A673 (cell line): ENCODE data around the gene PROSER3. TPM values are rescaled to one million over a fixed set of nuclear protein-coding genes. Genes with fewer than 3 reads are reported as not detected.

Experiments used
- BruUV-seq: library from RNA; stranded (reverse); fragments of 400-500 nt; replicated peaks from 2 replicates; lab custom pipeline; 2021; lab: Mats Ljungman, UMichigan
- CTCF ChIA-PET: fragments of 300-600 bp; sonication (Branson Sonifier 250); formaldehyde crosslinking; loops from one replicate; lab custom pipeline; 2022; ENCODE audit warnings: antibody characterized with exemption; lab: Charles Lee
- POLR2A ChIA-PET: fragments of 300-600 bp; sonication (Branson Sonifier 250); formaldehyde crosslinking; loops from one replicate; lab custom pipeline; 2022; ENCODE audit warnings: antibody characterized with exemption; ENCODE audit not compliant: low non-redundant PET; lab: Charles Lee
- DNase-seq: peaks from one replicate; pipeline ENCODE4 v3.0.0-alpha.2; 2015; ENCODE audit warnings: low spot score
- H3K27ac ChIP-seq: fragments of 200-600 bp; sonication (generic); 2 replicates; pipeline ENCODE4 v1.5.1; 2016; ENCODE audit warnings: mixed run types, low read depth, mild to moderate bottlenecking, mixed read lengths, antibody characterized with exemption, low read length; ENCODE audit not compliant: poor library complexity, severe bottlenecking
- H3K27me3 ChIP-seq: fragments of 200-600 bp; sonication (generic); replicated peaks from 2 replicates; pipeline ENCODE4 v1.6.1; 2017; ENCODE audit warnings: mixed run types, low read depth, mild to moderate bottlenecking, mixed read lengths, antibody characterized with exemption, low read length; ENCODE audit not compliant: insufficient read depth, poor library complexity
- H3K36me3 ChIP-seq: fragments of 200-600 bp; sonication (generic); 2 replicates; pipeline ENCODE4 v1.6.1; 2016; ENCODE audit warnings: mixed run types, mild to moderate bottlenecking, mixed read lengths, antibody characterized with exemption, low read length; ENCODE audit not compliant: insufficient read depth, poor library complexity, severe bottlenecking
- H3K4me1 ChIP-seq: fragments of 200-600 bp; sonication (generic); 2 replicates; pipeline ENCODE4 v1.6.1; 2017; ENCODE audit warnings: mixed run types, mild to moderate bottlenecking, mixed read lengths, antibody characterized with exemption, low read length; ENCODE audit not compliant: insufficient read depth, poor library complexity, severe bottlenecking
- H3K4me3 ChIP-seq: fragments of 200-600 bp; sonication (generic); 2 replicates; pipeline ENCODE4 v1.5.1; 2016; ENCODE audit warnings: low read depth, mixed run types, mild to moderate bottlenecking, mixed read lengths, low read length; ENCODE audit not compliant: poor library complexity, severe bottlenecking
- H3K9me3 ChIP-seq: fragments of 200-600 bp; sonication (generic); 2 replicates; pipeline ENCODE4 v1.6.1; 2016; ENCODE audit warnings: mixed run types, low read depth, mild to moderate bottlenecking, mixed read lengths, antibody characterized with exemption, low read length; ENCODE audit not compliant: poor library complexity, severe bottlenecking
- CTCF ChIP-seq: fragments of 300-800, 200-600 bp; sonication (generic); conservative IDR thresholded peaks from 2 replicates; pipeline ENCODE4 v1.5.1; 2017; ENCODE audit warnings: low read depth, mild to moderate bottlenecking, antibody characterized with exemption, low read length, moderate library complexity, mixed read lengths
- EZH2 ChIP-seq: fragments of 200-600 bp; sonication (generic); IDR thresholded peaks from 2 replicates; pipeline ENCODE4 v1.6.1; 2017; ENCODE audit warnings: borderline replicate concordance, low read depth, mild to moderate bottlenecking, mixed read lengths, antibody characterized with exemption, low read length; ENCODE audit not compliant: poor library complexity, severe bottlenecking
- intact Hi-C: fragments of 100-400 bp; cut with micrococcal nuclease; formaldehyde crosslinking; loops from one replicate; pipeline ENCODE4 v1.10.0; 2022; ENCODE audit not compliant: unreplicated experiment
- total RNA-seq: library from RNA; stranded (reverse); gene quantifications from 2 replicates; pipeline ENCODE4 v1.2.3, GENCODE V29; 2021

PROSER3 gene
- total RNA-seq, 1 experiment from 2014 or later, result 38.4 TPM

- POLR2A ChIA-PET, result no interaction called here
- intact Hi-C loops, result no loop called here
- H3K27me3 ChIP-seq, result no peaks in the 10 kb centered on the region
Observed at GRCh38 chr19:35774274-35775045, 16.5 kb downstream of the PROSER3 start.

GRCh38 chr19:35775046-35775297 is 17.0 kb downstream of the PROSER3 start:
- Histone ChIP-seq H3K27me3 (no peaks in the 10 kb centered on the region), H3K4me3 (peak overlapping the region; percentile 81), H3K36me3 (peaks cover 16% of the 10 kb centered on the region), H3K27ac (no peak overlapping the region), H3K9me3 (no peaks in the 10 kb centered on the region), H3K4me1 (peaks cover 13% of the 10 kb centered on the region)
- no peak for DNase-seq
- intact Hi-C loops, result no loop called here
- ChIA-PET POLR2A (no interaction called here), CTCF (no interaction called here)
- BruUV-seq, result no TSS peak
- TF ChIP-seq EZH2 (no peak), CTCF (no peak)

More at GRCh38 chr19:35774274-35775045, 16.5 kb downstream of the PROSER3 start:
- Histone ChIP-seq H3K4me1 (peaks cover 13% of the 10 kb centered on the region), H3K27ac (no peak overlapping the region), H3K9me3 (no peaks in the 10 kb centered on the region), H3K4me3 (peak overlapping the region; percentile 81), H3K36me3 (peaks cover 16% of the 10 kb centered on the region)
- CTCF ChIA-PET, result no interaction called here
- DNase-seq, result no peak
- no peak for TF ChIP-seq CTCF
- TF ChIP-seq EZH2, result no peak
- no TSS peak for BruUV-seq

DNA sequence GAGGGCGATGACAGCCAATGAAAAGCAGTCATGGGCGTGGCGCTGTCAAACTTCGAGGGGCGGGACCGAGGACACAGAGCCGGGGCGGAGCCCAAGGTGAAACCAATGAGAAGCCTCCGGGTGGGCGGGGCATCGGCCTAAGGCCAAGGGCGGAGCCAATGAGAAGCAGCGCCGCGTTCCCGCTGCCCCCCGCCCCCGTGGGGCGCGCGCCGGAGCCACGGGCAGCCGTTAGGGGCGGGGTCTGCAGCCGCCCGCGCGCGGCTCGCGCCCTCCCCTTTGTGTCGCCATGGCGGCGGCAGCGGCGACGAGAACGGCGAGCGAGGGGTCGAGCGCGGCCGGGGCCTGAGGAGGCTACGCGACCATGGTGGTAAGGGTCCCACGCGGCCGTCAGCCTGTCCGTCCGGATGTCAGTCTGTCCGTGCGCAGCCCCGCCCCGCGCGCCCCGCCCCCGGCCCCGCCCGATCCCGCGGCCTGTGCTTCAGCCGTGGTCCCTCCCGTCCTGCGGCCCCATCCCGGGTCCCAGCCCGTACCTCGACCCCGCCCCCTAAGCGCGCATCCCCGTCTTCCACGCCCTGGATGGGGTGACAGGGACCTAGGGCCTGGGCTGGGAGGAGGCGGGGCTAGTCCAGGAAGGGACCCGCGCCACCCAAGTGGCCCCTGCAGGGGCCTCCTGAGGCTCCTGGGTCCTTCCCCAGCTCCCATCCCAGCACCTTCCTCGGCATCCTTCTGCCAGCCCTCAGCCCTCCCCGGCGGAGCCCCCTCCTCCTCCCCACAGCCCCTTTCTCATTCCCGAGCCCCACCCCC is 17.5 kb downstream of the PROSER3 start, which contains the start of gene ARHGAP33:
Gene ARHGAP33, plus strand, starts transcription at position 267 of the 804 bp plus-strand sequence. Its CDS starts 95 bp downstream, at position 362.
- TF ChIP-seq CTCF (no peak), EZH2 (no peak)
- H3K27me3 ChIP-seq, result no peaks in the 10 kb centered on the region
- no peaks in the 10 kb centered on the region for H3K9me3 ChIP-seq
- peaks cover 13% of the 10 kb centered on the region for H3K4me1 ChIP-seq
- H3K4me3 ChIP-seq, result peak within 1 kb of the TSS; percentile 81
- ChIA-PET CTCF (no interaction called here), POLR2A (no interaction called here)
- peak; percentile 99 for DNase-seq
- peaks cover 16% of the 10 kb centered on the region for H3K36me3 ChIP-seq
- peak within 1 kb of the TSS; percentile 37 for H3K27ac ChIP-seq
- intact Hi-C loops, result no loop called here
- BruUV-seq, result no TSS peak
